ENCODE data around the gene METTL9.

The METTL9 gene

DNA sequence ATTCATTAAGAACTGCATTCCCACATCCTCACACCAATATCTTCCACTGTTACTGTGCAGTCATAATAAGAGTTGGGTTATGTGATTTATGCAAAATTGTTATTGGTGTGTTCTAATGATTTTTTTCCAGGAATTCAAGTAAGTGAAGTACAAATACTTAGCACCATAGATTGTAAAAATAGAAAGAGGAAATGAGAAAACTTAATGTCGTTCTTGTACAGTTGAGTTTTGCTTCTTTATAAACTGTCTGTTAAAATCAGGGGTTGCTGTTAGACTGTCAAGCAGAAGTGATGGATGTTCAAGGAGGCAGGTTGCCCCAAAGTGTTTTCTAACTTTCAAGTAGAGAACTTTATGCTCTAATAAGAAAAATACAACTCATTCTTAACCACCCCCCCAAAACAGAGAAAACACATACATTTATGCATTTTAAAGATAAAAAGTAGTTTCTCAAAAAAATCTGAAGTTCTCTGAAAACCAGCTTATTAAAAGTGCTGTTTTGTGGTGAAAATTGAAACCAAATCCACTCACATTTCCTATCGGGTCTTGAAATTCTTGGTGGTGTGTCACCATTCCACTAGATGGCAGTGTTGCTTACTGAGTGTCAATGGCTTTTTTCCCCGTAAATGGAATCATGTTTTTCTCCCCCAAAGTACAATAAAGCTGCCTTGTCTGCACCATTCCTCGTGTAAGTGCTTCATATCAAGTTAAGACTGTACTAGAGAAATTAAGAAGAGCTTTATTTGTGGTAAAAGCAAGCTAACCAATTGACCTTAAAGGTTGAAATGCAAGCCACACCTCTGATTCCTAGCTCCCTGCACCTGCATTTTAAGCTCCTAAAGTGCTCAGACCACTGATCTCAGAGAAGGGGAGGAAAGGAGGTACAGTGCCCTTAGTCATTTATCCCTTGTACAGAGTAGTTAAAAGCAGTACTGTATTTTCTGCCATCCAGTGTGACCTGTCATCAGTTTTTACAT is 57.7 kb downstream of the METTL9 start:
- Histone ChIP-seq H3K36me3 (ENCODE audit: control insufficient read depth in 4 of 4, insufficient read depth in 4 of 4, low read length in 3 of 4) (peaks cover 2 to 15% (median 9%) of the 10 kb centered on the region in 4 experiments), H3K27ac (ENCODE audit: insufficient read depth in 1 of 2, low read depth in 1 of 2, low read length in 2 of 2, poor library complexity in 1 of 2, severe bottlenecking in 2 of 2) (peak overlapping the region in 1 of 2 experiments; percentile 58), H3K9me3 (ENCODE audit: control extremely low read depth in 1 of 5, control insufficient read depth in 4 of 5, insufficient read depth in 2 of 5, low read depth in 1 of 5, low read length in 4 of 5) (no peaks in the 10 kb centered on the region), H3K4me3 (ENCODE audit: control insufficient read depth in 1 of 7, extremely low read depth in 1 of 7, insufficient read depth in 4 of 7, low read depth in 2 of 7, low read length in 6 of 7) (peak overlapping the region in 2 of 7 experiments; percentile 30 to 58), H3K4me1 (ENCODE audit: control extremely low read depth in 1 of 4, control insufficient read depth in 4 of 4, insufficient read depth in 4 of 4, low read length in 3 of 4) (peaks cover 7 to 67% (median 14%) of the 10 kb centered on the region in 4 experiments), H3K27me3 (replicated peaks in 2 of 5; ENCODE audit: control insufficient read depth in 4 of 5, insufficient read depth in 5 of 5, low read length in 4 of 5) (no peaks in the 10 kb centered on the region)
- WGBS (ENCODE audit: insufficient coverage) = 0% methylated on average over 2 of the region's 4 CpGs
- ChIA-PET POLR2A (interaction anchor here (0.6 kb wide), 1 partner anchor 137 kb away, joined by 4 read pairs; no protein-coding TSS in a partner anchor), CTCF (interaction anchor here (0.6 to 3.9 kb wide), 20 partner anchors 9 to 333 kb away, joined by 3 to 25 read pairs (median 3); no protein-coding TSS in a partner anchor)
- DNase-seq = peak; percentile 64 to 79 (median 78)

DNA sequence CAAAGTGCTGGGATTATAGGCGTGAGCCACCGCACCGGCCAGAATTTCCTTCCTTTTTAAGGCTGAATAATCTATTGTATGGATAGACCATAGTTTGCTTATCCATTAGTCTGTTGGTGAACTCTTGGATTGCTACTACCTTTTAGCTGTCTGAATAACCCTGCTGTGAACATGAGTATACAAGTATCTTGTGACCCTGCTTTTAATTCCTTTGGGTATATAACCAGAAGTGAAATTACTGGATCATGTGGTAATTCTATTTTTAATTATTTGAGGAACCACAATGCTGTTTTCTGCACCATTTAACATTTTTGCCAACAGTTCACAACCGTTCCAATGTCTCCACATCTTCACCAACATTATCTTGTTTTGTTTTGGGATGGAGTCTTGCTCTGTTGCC is 59.7 kb downstream of the METTL9 start:
- Histone ChIP-seq H3K36me3 (ENCODE audit: control insufficient read depth in 4 of 4, insufficient read depth in 4 of 4, low read length in 3 of 4) (peaks cover 2 to 10% (median 8%) of the 10 kb centered on the region in 4 experiments), H3K9me3 (ENCODE audit: control extremely low read depth in 1 of 5, control insufficient read depth in 4 of 5, insufficient read depth in 2 of 5, low read depth in 1 of 5, low read length in 4 of 5) (no peaks in the 10 kb centered on the region), H3K4me3 (ENCODE audit: control insufficient read depth in 1 of 7, extremely low read depth in 1 of 7, insufficient read depth in 4 of 7, low read depth in 2 of 7, low read length in 6 of 7) (no peak overlapping the region), H3K27me3 (replicated peaks in 2 of 5; ENCODE audit: control insufficient read depth in 4 of 5, insufficient read depth in 5 of 5, low read length in 4 of 5) (peaks cover 0 to 2% (median 0%) of the 10 kb centered on the region in 5 experiments), H3K27ac (ENCODE audit: insufficient read depth in 1 of 2, low read depth in 1 of 2, low read length in 2 of 2, poor library complexity in 1 of 2, severe bottlenecking in 2 of 2) (no peak overlapping the region), H3K4me1 (ENCODE audit: control extremely low read depth in 1 of 4, control insufficient read depth in 4 of 4, insufficient read depth in 4 of 4, low read length in 3 of 4) (peaks cover 8 to 53% (median 15%) of the 10 kb centered on the region in 4 experiments)
- POLR2A ChIA-PET = interaction anchor here (0.5 kb wide), 1 partner anchor 300 kb away, joined by 4 read pairs; no protein-coding TSS in a partner anchor
- CTCF ChIA-PET = interaction anchor here (1.6 kb wide), 1 partner anchor 49 kb away, joined by 7 read pairs; no protein-coding TSS in a partner anchor
- DNase-seq = no peak
- WGBS (ENCODE audit: insufficient coverage) = no CpG with 5 or more reads among the region's 4 CpGs

DNA sequence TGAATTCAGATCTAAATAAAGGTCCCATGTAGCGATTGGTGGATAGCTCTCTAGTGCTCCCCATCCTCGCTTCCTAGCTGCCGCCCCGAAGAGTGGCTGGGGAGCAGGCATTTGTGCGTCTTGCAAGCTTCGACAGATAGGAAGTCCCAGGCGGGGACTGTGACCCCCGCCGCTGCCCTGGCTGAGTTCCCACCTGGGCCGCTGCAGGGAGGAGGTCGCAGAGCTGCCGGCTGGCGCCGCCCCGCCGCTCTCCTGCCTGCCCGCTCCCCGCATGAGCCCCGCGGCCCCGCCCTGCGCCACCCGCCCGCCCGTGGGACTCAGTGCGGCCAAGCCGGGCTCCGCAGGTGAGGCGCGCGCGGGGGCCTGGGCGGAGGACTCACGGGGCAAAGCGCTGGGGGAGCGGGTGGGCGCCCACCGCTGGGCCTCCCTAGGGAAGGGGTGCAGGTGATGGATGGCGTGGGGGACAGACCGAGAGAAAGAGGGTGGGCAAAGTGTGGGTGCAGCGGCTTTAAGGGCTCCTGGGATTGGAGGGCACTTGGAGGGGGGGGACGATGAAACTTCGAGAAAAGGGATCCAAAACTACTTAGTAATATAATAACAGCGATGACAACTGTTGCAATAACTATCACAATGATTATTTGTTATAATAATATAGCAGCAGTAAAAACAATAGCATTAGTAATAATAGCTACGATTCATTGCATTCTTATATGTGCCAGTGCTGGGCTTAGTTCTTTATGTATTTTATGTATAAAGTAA is 64.7 kb downstream of the METTL9 start, which contains the start of gene OTOA:
Gene OTOA (plus strand): TSS at position 80 of the 759 bp plus-strand sequence. CDS start 14,547 bp downstream, outside the sequence.
- DNase-seq = peak; percentile 29 to 70 (median 58)
- CTCF ChIA-PET = no interaction called here
- H3K27ac ChIP-seq (ENCODE audit: insufficient read depth in 1 of 2, low read depth in 1 of 2, low read length in 2 of 2, poor library complexity in 1 of 2, severe bottlenecking in 2 of 2) = no peak within 1 kb of the TSS
- H3K4me1 ChIP-seq (ENCODE audit: control extremely low read depth in 1 of 4, control insufficient read depth in 4 of 4, insufficient read depth in 4 of 4, low read length in 3 of 4) = peaks cover 0 to 16% (median 5%) of the 10 kb centered on the region in 4 experiments
- 2% methylated on average over 28 of the region's 45 CpGs for WGBS (ENCODE audit: insufficient coverage)
- no peaks in the 10 kb centered on the region for H3K36me3 ChIP-seq (ENCODE audit: control insufficient read depth in 4 of 4, insufficient read depth in 4 of 4, low read length in 3 of 4)
- H3K9me3 ChIP-seq (ENCODE audit: control extremely low read depth in 1 of 5, control insufficient read depth in 4 of 5, insufficient read depth in 2 of 5, low read depth in 1 of 5, low read length in 4 of 5) = no peaks in the 10 kb centered on the region
- H3K4me3 ChIP-seq (ENCODE audit: control insufficient read depth in 1 of 7, extremely low read depth in 1 of 7, insufficient read depth in 4 of 7, low read depth in 2 of 7, low read length in 6 of 7) = peak within 1 kb of the TSS in 6 of 7 experiments; percentile 34 to 72 (median 56)
- POLR2A ChIA-PET = no interaction called here
- peaks cover 0 to 8% (median 0%) of the 10 kb centered on the region in 5 experiments for H3K27me3 ChIP-seq (replicated peaks in 2 of 5; ENCODE audit: control insufficient read depth in 4 of 5, insufficient read depth in 5 of 5, low read length in 4 of 5)

DNA sequence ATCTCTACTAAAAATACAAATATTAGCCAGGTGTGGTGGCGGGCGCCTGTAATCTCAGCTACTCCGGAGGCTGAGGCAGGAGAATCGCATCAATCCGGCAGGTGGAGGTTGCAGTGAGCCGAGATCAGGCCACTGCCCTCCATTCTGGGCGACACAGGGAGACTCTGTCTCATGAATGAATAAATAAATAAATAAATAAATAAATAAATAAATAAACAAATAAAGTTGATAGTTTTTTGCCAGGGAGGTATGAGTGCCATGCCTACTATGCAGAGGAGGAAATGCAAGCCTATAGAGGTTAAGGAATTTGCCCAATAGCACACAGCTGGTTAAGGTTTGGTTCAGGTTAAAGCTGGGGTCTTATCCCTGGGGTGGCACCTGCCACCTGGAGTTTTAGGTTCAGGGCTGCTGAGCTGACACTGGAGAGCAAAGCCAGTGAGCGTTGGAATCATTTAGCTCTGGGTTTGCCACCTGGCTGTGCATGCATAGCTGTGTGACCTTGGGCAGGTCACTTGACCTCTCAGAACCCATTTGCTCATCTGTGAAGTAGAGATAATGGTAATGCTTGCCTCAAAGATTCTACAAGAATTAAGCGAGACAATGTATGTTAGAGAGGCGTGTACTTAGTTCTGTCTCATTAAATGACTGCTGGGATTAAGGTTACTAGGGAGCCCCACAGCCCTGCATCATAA is 65.6 kb downstream of the METTL9 start:
- H3K4me1 ChIP-seq (ENCODE audit: control extremely low read depth in 1 of 4, control insufficient read depth in 4 of 4, insufficient read depth in 4 of 4, low read length in 3 of 4) = peaks cover 0 to 14% (median 5%) of the 10 kb centered on the region in 4 experiments
- POLR2A ChIA-PET = interaction anchor here (0.6 kb wide), 1 partner anchor 23 kb away, joined by 5 read pairs; no protein-coding TSS in a partner anchor
- WGBS (ENCODE audit: insufficient coverage) = 100% methylated on average over 3 of the region's 10 CpGs
- H3K36me3 ChIP-seq (ENCODE audit: control insufficient read depth in 4 of 4, insufficient read depth in 4 of 4, low read length in 3 of 4) = no peaks in the 10 kb centered on the region
- peaks cover 0 to 8% (median 0%) of the 10 kb centered on the region in 5 experiments for H3K27me3 ChIP-seq (replicated peaks in 2 of 5; ENCODE audit: control insufficient read depth in 4 of 5, insufficient read depth in 5 of 5, low read length in 4 of 5)
- CTCF ChIA-PET = interaction anchor here (0.5 to 1.0 kb wide), 2 partner anchors 33 to 59 kb away, joined by 3 to 4 read pairs; no protein-coding TSS in a partner anchor
- no peak overlapping the region for H3K4me3 ChIP-seq (ENCODE audit: control insufficient read depth in 1 of 7, extremely low read depth in 1 of 7, insufficient read depth in 4 of 7, low read depth in 2 of 7, low read length in 6 of 7)
- no peak for DNase-seq
- no peaks in the 10 kb centered on the region for H3K9me3 ChIP-seq (ENCODE audit: control extremely low read depth in 1 of 5, control insufficient read depth in 4 of 5, insufficient read depth in 2 of 5, low read depth in 1 of 5, low read length in 4 of 5)
- H3K27ac ChIP-seq (ENCODE audit: insufficient read depth in 1 of 2, low read depth in 1 of 2, low read length in 2 of 2, poor library complexity in 1 of 2, severe bottlenecking in 2 of 2) = no peak overlapping the region

DNA sequence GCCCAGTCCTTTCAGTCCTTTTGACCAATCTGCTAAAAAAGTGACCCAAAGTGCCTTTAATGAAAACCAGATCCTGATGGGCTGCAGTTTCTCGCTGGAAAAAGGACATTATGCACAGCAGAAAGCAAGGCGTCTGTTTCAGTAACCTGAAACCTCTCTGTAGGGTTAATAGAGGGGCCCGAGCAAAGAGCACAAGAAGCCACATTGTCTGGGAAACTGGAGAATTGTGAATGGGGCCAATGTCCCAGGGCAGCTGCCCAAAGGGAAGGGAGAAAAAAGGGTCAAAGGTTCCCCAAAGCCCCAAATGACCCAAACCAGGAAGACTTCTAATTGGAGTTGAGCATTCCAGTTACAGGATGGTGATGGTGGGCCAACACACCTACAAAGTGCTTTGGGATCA is 67.4 kb downstream of the METTL9 start:
- H3K27ac ChIP-seq (ENCODE audit: insufficient read depth in 1 of 2, low read depth in 1 of 2, low read length in 2 of 2, poor library complexity in 1 of 2, severe bottlenecking in 2 of 2) = no peak overlapping the region
- H3K27me3 ChIP-seq (replicated peaks in 2 of 5; ENCODE audit: control insufficient read depth in 4 of 5, insufficient read depth in 5 of 5, low read length in 4 of 5) = peaks cover 0 to 10% (median 0%) of the 10 kb centered on the region in 5 experiments
- no peaks in the 10 kb centered on the region for H3K9me3 ChIP-seq (ENCODE audit: control extremely low read depth in 1 of 5, control insufficient read depth in 4 of 5, insufficient read depth in 2 of 5, low read depth in 1 of 5, low read length in 4 of 5)
- no peak overlapping the region for H3K4me3 ChIP-seq (ENCODE audit: control insufficient read depth in 1 of 7, extremely low read depth in 1 of 7, insufficient read depth in 4 of 7, low read depth in 2 of 7, low read length in 6 of 7)
- peaks cover 0 to 6% (median 4%) of the 10 kb centered on the region in 4 experiments for H3K4me1 ChIP-seq (ENCODE audit: control extremely low read depth in 1 of 4, control insufficient read depth in 4 of 4, insufficient read depth in 4 of 4, low read length in 3 of 4)
- ChIA-PET POLR2A (no interaction called here), CTCF (interaction anchor here (2.2 kb wide), 1 partner anchor 9 kb away, joined by 7 read pairs; no protein-coding TSS in a partner anchor)
- DNase-seq = no peak
- WGBS (ENCODE audit: insufficient coverage) = 97% methylated on average over 3 of the region's 3 CpGs
- H3K36me3 ChIP-seq (ENCODE audit: control insufficient read depth in 4 of 4, insufficient read depth in 4 of 4, low read length in 3 of 4) = no peaks in the 10 kb centered on the region

DNA sequence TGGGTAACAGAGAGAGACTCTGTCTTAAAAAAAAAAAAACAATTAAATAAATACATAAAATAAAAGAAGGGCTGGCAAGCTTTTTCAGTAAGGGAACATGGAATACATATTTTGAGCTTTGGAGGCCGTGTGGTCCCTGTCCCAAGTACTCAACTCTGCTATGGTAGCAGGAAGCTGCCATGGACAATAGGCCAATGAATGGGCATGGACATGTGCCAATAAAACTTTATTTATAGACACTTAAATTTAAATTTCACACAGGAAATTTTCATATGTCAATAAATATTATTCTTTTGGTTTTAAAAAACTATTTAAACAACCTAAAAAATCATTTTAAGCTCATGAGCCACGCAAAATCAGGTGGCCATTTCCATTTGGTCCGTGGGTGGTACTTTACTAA is 68.2 kb downstream of the METTL9 start:
- no peak for DNase-seq
- ChIA-PET POLR2A (no interaction called here), CTCF (interaction anchor here (2.2 kb wide), 1 partner anchor 10 kb away, joined by 7 read pairs; no protein-coding TSS in a partner anchor)
- H3K4me3 ChIP-seq (ENCODE audit: control insufficient read depth in 1 of 7, extremely low read depth in 1 of 7, insufficient read depth in 4 of 7, low read depth in 2 of 7, low read length in 6 of 7) = no peak overlapping the region
- H3K9me3 ChIP-seq (ENCODE audit: control extremely low read depth in 1 of 5, control insufficient read depth in 4 of 5, insufficient read depth in 2 of 5, low read depth in 1 of 5, low read length in 4 of 5) = no peaks in the 10 kb centered on the region
- H3K36me3 ChIP-seq (ENCODE audit: control insufficient read depth in 4 of 4, insufficient read depth in 4 of 4, low read length in 3 of 4) = no peaks in the 10 kb centered on the region
- H3K27ac ChIP-seq (ENCODE audit: insufficient read depth in 1 of 2, low read depth in 1 of 2, low read length in 2 of 2, poor library complexity in 1 of 2, severe bottlenecking in 2 of 2) = no peak overlapping the region
- WGBS (ENCODE audit: insufficient coverage) = 94% methylated on average over 2 of the region's 3 CpGs
- H3K27me3 ChIP-seq (replicated peaks in 2 of 5; ENCODE audit: control insufficient read depth in 4 of 5, insufficient read depth in 5 of 5, low read length in 4 of 5) = peaks cover 0 to 10% (median 0%) of the 10 kb centered on the region in 5 experiments
- peaks cover 0 to 6% (median 4%) of the 10 kb centered on the region in 4 experiments for H3K4me1 ChIP-seq (ENCODE audit: control extremely low read depth in 1 of 4, control insufficient read depth in 4 of 4, insufficient read depth in 4 of 4, low read length in 3 of 4)
